Osteoblast (primary cell): ENCODE results near the gene STUB1. TPM values are rescaled to one million over a fixed set of nuclear protein-coding genes. Genes with fewer than 3 reads are reported as not detected.

Experiments used
- DNase-seq: peaks from one replicate; pipeline ENCODE4 v3.0.0; 2011; ENCODE audit warnings: low spot score, mixed read lengths; ENCODE audit not compliant: insufficient read length; ENCODE audit errors: missing footprints
- H2AFZ ChIP-seq: 2 replicates; pipeline ENCODE4 v1.6.0; 2011; ENCODE audit warnings: mild to moderate bottlenecking, low read length
- H3K27ac ChIP-seq: 2 replicates; pipeline ENCODE4 v1.5.1; 2011; ENCODE audit warnings: mild to moderate bottlenecking, low read depth, low read length, moderate library complexity
- H3K27me3 ChIP-seq: 2 replicates; pipeline ENCODE4 v1.6.0; 2012; ENCODE audit warnings: mild to moderate bottlenecking, control low read depth, inconsistent platforms, low read length, moderate library complexity; ENCODE audit not compliant: insufficient read depth
- H3K36me3 ChIP-seq: 2 replicates; pipeline ENCODE4 v1.5.1; 2011; ENCODE audit warnings: mild to moderate bottlenecking, low read length, control low read depth, moderate library complexity; ENCODE audit not compliant: insufficient read depth
- H3K4me1 ChIP-seq: 2 replicates; pipeline ENCODE4 v1.5.1; 2011; ENCODE audit warnings: mild to moderate bottlenecking, low read length, control low read depth, moderate library complexity; ENCODE audit not compliant: insufficient read depth
- H3K4me2 ChIP-seq: 2 replicates; pipeline ENCODE4 v1.6.0; 2011; ENCODE audit warnings: mild to moderate bottlenecking, low read length; ENCODE audit not compliant: insufficient read depth
- H3K4me3 ChIP-seq: fragments of 200-600 bp; sonication (generic); 3 replicates; pipeline ENCODE4 v1.5.1; 2012; ENCODE audit warnings: mild to moderate bottlenecking, low read length, inconsistent platforms; ENCODE audit not compliant: insufficient read depth
- H3K79me2 ChIP-seq: 2 replicates; pipeline ENCODE4 v1.6.0; 2012; ENCODE audit warnings: mild to moderate bottlenecking, low read length, control low read depth, inconsistent platforms; ENCODE audit not compliant: insufficient read depth
- H3K9me3 ChIP-seq: 2 replicates; pipeline ENCODE4 v1.5.1; 2011; ENCODE audit warnings: low read depth, low read length, control low read depth
- H4K20me1 ChIP-seq: 2 replicates; pipeline ENCODE4 v1.6.0; 2012; ENCODE audit warnings: mild to moderate bottlenecking, low read length, control low read depth; ENCODE audit not compliant: insufficient read depth
- total RNA-seq: library from RNA; depleted of rRNA; stranded (reverse); fragments of >200 nt; gene quantifications from 2 replicates; pipeline ENCODE4 v1.2.3, GENCODE V29; 2012
- TF ChIP-seq, protein P1 (sequence below): IDR thresholded peaks from 2 replicates; pipeline ENCODE4 v1.5.1; 2011; ENCODE audit warnings: mild to moderate bottlenecking, low read depth, low read length, moderate library complexity; ENCODE audit errors: extremely low read depth

STUB1 gene
- total RNA-seq, 1 donor, result 102 TPM

DNA sequence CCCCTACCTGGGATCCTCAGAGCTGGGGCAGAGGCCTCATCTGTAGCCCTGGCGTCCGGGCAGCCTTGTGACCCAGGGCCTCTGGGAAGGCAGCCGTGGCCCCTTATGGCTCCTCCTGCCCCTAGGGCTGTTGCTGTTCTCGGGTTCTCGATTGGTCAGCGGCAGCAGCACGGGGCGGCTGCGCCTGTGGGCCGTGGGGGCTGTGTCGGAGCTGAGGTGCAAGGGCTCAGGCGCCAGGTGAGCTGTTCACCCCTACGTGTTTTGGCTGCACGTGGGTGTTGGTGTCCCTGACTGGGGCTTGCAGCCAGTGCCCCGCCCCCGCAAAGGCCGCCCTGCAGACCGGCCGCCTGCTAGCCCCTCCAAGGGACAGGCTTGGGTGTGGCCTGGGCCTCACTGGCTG lies 18.1 kb upstream of the STUB1 start:
- Histone ChIP-seq H3K4me1 (no peaks in the 10 kb centered on the region), H2AFZ (no peak overlapping the region), H3K79me2 (no peaks in the 10 kb centered on the region), H3K27ac (no peak overlapping the region), H3K4me3 (no peak overlapping the region), H3K9me3 (no peaks in the 10 kb centered on the region), H3K27me3 (no peaks in the 10 kb centered on the region), H3K4me2 (no peak overlapping the region), H4K20me1 (no peaks in the 10 kb centered on the region), H3K36me3 (peaks cover 2% of the 10 kb centered on the region)
- no peak for DNase-seq
- TF ChIP-seq, protein P1, sequence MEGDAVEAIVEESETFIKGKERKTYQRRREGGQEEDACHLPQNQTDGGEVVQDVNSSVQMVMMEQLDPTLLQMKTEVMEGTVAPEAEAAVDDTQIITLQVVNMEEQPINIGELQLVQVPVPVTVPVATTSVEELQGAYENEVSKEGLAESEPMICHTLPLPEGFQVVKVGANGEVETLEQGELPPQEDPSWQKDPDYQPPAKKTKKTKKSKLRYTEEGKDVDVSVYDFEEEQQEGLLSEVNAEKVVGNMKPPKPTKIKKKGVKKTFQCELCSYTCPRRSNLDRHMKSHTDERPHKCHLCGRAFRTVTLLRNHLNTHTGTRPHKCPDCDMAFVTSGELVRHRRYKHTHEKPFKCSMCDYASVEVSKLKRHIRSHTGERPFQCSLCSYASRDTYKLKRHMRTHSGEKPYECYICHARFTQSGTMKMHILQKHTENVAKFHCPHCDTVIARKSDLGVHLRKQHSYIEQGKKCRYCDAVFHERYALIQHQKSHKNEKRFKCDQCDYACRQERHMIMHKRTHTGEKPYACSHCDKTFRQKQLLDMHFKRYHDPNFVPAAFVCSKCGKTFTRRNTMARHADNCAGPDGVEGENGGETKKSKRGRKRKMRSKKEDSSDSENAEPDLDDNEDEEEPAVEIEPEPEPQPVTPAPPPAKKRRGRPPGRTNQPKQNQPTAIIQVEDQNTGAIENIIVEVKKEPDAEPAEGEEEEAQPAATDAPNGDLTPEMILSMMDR, result no peak

DNA sequence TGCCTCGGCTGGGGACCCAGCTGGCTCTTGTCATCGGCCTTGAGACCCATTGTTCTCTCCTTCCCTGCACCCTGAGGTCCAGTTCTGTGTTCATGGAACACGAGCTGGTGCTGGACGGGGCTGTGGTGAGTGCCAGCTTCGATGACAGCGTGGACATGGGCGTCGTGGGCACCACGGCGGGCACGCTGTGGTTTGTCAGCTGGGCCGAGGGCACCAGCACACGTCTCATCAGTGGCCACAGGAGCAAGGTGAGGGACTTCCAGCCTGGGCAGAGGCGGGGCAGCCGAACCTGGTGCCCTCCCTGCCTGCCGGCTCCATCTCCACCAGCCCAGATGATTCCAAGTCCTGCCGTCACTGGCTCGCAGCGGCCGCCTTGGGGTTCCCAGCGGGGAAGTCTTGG lies 17.6 kb upstream of the STUB1 start:
- Histone ChIP-seq H4K20me1 (no peaks in the 10 kb centered on the region), H3K27me3 (no peaks in the 10 kb centered on the region), H3K36me3 (peaks cover 2% of the 10 kb centered on the region), H3K27ac (no peak overlapping the region), H3K9me3 (no peaks in the 10 kb centered on the region), H3K79me2 (peaks cover 2% of the 10 kb centered on the region), H2AFZ (no peak overlapping the region), H3K4me1 (peaks cover under 1% of the 10 kb centered on the region), H3K4me2 (no peak overlapping the region), H3K4me3 (no peak overlapping the region)
- TF ChIP-seq, protein P1, result no peak
- DNase-seq, result no peak

DNA sequence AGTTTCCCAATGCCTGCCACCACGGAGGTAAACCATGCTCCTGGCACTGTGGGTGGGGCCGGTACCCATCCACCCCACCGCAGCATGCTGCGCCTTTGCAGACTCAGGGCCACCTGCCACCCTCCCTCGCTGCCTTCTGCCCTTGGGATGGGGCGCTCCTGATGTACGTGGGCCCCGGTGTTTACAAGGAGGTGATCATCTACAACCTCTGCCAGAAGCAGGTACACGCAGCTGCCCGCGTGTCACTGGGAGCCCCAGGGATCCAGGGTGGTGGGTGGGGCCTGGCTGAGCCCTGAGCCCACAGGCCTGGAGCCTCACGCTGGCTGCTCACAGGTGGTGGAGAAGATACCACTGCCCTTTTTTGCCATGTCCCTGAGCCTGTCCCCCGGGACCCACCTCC lies 13.6 kb upstream of the STUB1 start:
- H3K79me2 ChIP-seq, result peaks cover 35% of the 10 kb centered on the region
- peaks cover 10% of the 10 kb centered on the region for H3K4me1 ChIP-seq
- TF ChIP-seq, protein P1, result no peak
- no peak overlapping the region for H3K4me2 ChIP-seq
- no peaks in the 10 kb centered on the region for H3K27me3 ChIP-seq
- peaks cover 20% of the 10 kb centered on the region for H3K36me3 ChIP-seq
- DNase-seq, result no peak
- H2AFZ ChIP-seq, result no peak overlapping the region
- H3K9me3 ChIP-seq, result no peaks in the 10 kb centered on the region
- H3K27ac ChIP-seq, result no peak overlapping the region
- H3K4me3 ChIP-seq, result no peak overlapping the region
- peaks cover 20% of the 10 kb centered on the region for H4K20me1 ChIP-seq

DNA sequence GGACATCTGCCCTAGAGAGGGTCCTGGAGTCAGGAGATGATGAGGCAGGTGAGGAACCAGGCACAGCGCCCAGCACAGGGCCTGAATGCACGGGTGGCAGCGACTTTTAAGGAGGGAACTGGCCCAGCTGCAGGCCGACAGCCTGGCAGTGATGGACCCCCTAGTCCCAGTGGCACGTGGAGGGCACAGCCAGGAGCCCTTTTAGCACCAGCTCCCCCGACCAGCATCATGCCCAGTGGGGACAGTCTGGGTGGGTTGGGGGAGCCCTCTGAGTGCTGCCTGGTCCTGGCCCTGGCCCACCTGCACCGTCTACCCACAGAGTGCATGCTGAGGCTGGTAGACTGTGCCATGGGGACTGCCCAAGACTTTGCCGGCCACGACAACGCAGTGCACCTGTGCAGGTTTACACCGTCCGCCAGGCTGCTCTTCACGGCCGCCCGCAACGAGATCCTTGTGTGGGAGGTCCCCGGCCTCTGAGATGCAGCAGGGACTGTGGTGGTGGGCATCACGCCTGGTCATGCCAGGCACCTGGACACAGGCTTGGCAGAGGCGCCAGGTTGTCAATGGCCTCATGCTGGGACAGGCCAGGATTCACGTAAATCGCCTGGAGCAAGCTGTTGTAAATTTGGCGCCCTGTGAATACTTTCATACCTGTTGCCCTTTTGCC lies 13.0 kb upstream of the STUB1 start:
- Histone ChIP-seq H3K36me3 (peaks cover 24% of the 10 kb centered on the region), H3K27ac (peak overlapping the region; percentile 37), H3K79me2 (peaks cover 35% of the 10 kb centered on the region), H4K20me1 (peaks cover 21% of the 10 kb centered on the region), H2AFZ (peak overlapping the region; percentile 94), H3K4me2 (no peak overlapping the region), H3K4me3 (peak overlapping the region; percentile 93), H3K27me3 (no peaks in the 10 kb centered on the region), H3K9me3 (no peaks in the 10 kb centered on the region), H3K4me1 (peaks cover 10% of the 10 kb centered on the region)
- DNase-seq, result no peak
- TF ChIP-seq, protein P1, result no peak
